Measurements from ENCODE around the gene G2E3.
"Not testable (repeated sequence)": the region's sequence is repeated elsewhere in the genome, so short reads cannot be mapped to it uniquely, and the experiment has no call there.

The G2E3 gene

GRCh38 chr14:30532264-30532663 is 26.7 kb upstream of the G2E3 start:
- no peak for TF ChIP-seq ZNF565 (CRISPR knock-in tag; conservative IDR thresholded peaks at IDR 0.05; ENCODE audit: low read depth)
- no peak for TF ChIP-seq OSR1 (CRISPR knock-in tag; IDR thresholded peaks at IDR 0.05)
- TF ChIP-seq PPARA (CRISPR knock-in tag; IDR thresholded peaks at IDR 0.05; ENCODE audit: borderline replicate concordance), result no peak
- TF ChIP-seq TSHZ2 (CRISPR knock-in tag; IDR thresholded peaks at IDR 0.05), result no peak
- no peak for TF ChIP-seq TCF4 (CRISPR knock-in tag; IDR thresholded peaks at IDR 0.05; ENCODE audit: borderline replicate concordance)
- TF ChIP-seq BACH2 (CRISPR knock-in tag; IDR thresholded peaks at IDR 0.05; ENCODE audit: borderline replicate concordance), result no peak
- no peak for TF ChIP-seq ISL1 (CRISPR knock-in tag; IDR thresholded peaks at IDR 0.05)
- no peak for TF ChIP-seq ARNTL (CRISPR knock-in tag; IDR thresholded peaks at IDR 0.05; ENCODE audit: borderline replicate concordance, low read depth)
- no peak for TF ChIP-seq RARB (CRISPR knock-in tag; IDR thresholded peaks at IDR 0.05)
- TF ChIP-seq ESRRG (CRISPR knock-in tag; IDR thresholded peaks at IDR 0.05), result no peak
- no peak for TF ChIP-seq ZNF70 (CRISPR knock-in tag; IDR thresholded peaks at IDR 0.05)
- no peak for TF ChIP-seq ZFP30 (CRISPR knock-in tag; IDR thresholded peaks at IDR 0.05)
- no peak for TF ChIP-seq GLIS3 (CRISPR knock-in tag; IDR thresholded peaks at IDR 0.05)
- no peak for TF ChIP-seq CREB5 (CRISPR knock-in tag; IDR thresholded peaks at IDR 0.05; ENCODE audit: low read depth)
- ATAC-seq, result no peak

- TF ChIP-seq ZFP30 (CRISPR knock-in tag; IDR thresholded peaks at IDR 0.05), result no peak
- no peak for TF ChIP-seq ZNF8 (CRISPR knock-in tag; IDR thresholded peaks at IDR 0.05)
- TF ChIP-seq TCF4 (CRISPR knock-in tag; IDR thresholded peaks at IDR 0.05; ENCODE audit: borderline replicate concordance), result no peak
- TF ChIP-seq ISL1 (CRISPR knock-in tag; IDR thresholded peaks at IDR 0.05), result no peak
- TF ChIP-seq ARNTL (CRISPR knock-in tag; IDR thresholded peaks at IDR 0.05; ENCODE audit: borderline replicate concordance, low read depth), result no peak
- no peak for TF ChIP-seq CSRNP3 (CRISPR knock-in tag; IDR thresholded peaks at IDR 0.05)
- TF ChIP-seq TOX (CRISPR knock-in tag; IDR thresholded peaks at IDR 0.05; ENCODE audit: borderline replicate concordance), result no peak
- TF ChIP-seq BACH2 (CRISPR knock-in tag; IDR thresholded peaks at IDR 0.05; ENCODE audit: borderline replicate concordance), result no peak
- no peak for TF ChIP-seq CREB5 (CRISPR knock-in tag; IDR thresholded peaks at IDR 0.05; ENCODE audit: low read depth)
- no peak for TF ChIP-seq ZNF565 (CRISPR knock-in tag; conservative IDR thresholded peaks at IDR 0.05; ENCODE audit: low read depth)
- TF ChIP-seq, protein P1, sequence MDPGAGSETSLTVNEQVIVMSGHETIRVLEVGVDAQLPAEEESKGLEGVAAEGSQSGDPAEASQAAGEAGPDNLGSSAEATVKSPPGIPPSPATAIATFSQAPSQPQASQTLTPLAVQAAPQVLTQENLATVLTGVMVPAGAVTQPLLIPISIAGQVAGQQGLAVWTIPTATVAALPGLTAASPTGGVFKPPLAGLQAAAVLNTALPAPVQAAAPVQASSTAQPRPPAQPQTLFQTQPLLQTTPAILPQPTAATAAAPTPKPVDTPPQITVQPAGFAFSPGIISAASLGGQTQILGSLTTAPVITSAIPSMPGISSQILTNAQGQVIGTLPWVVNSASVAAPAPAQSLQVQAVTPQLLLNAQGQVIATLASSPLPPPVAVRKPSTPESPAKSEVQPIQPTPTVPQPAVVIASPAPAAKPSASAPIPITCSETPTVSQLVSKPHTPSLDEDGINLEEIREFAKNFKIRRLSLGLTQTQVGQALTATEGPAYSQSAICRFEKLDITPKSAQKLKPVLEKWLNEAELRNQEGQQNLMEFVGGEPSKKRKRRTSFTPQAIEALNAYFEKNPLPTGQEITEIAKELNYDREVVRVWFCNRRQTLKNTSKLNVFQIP (CRISPR knock-in tag; IDR thresholded peaks at IDR 0.05; ENCODE audit: borderline replicate concordance, low read depth), result no peak
- no peak for TF ChIP-seq ESRRG (CRISPR knock-in tag; IDR thresholded peaks at IDR 0.05)
- no peak for TF ChIP-seq SNAI2 (CRISPR knock-in tag; IDR thresholded peaks at IDR 0.05)
- TF ChIP-seq OSR1 (CRISPR knock-in tag; IDR thresholded peaks at IDR 0.05), result no peak
- TF ChIP-seq RARB (CRISPR knock-in tag; IDR thresholded peaks at IDR 0.05), result no peak
- no peak for TF ChIP-seq PPARA (CRISPR knock-in tag; IDR thresholded peaks at IDR 0.05; ENCODE audit: borderline replicate concordance)
- no peak for TF ChIP-seq ZFP3 (CRISPR knock-in tag; IDR thresholded peaks at IDR 0.05)
- no peak for ATAC-seq
Observed at GRCh38 chr14:30533126-30533525, 25.8 kb upstream of the G2E3 start.

GRCh38 chr14:30541318-30541717 is 17.6 kb upstream of the G2E3 start:
- ATAC-seq, result no peak
- TF ChIP-seq ZNF8 (CRISPR knock-in tag; IDR thresholded peaks at IDR 0.05), result no peak
- TF ChIP-seq PPARA (CRISPR knock-in tag; IDR thresholded peaks at IDR 0.05; ENCODE audit: borderline replicate concordance), result no peak
- no peak for TF ChIP-seq OSR1 (CRISPR knock-in tag; IDR thresholded peaks at IDR 0.05)
- no peak for TF ChIP-seq ZNF70 (CRISPR knock-in tag; IDR thresholded peaks at IDR 0.05)
- no peak for TF ChIP-seq ZFP3 (CRISPR knock-in tag; IDR thresholded peaks at IDR 0.05)
- TF ChIP-seq GLIS3 (CRISPR knock-in tag; IDR thresholded peaks at IDR 0.05), result no peak
- no peak for TF ChIP-seq SNAI2 (CRISPR knock-in tag; IDR thresholded peaks at IDR 0.05)
- TF ChIP-seq CSDC2 (CRISPR knock-in tag; IDR thresholded peaks at IDR 0.05), result no peak
- no peak for TF ChIP-seq ISL1 (CRISPR knock-in tag; IDR thresholded peaks at IDR 0.05)
- no peak for TF ChIP-seq CREB5 (CRISPR knock-in tag; IDR thresholded peaks at IDR 0.05; ENCODE audit: low read depth)

- not testable (repeated sequence) for ATAC-seq
Observed at GRCh38 chr14:30546735-30547134, 12.2 kb upstream of the G2E3 start.
